LNCaP clone FGC (cell line): ENCODE measurements around the gene CPEB2.

Source experiments
- DNase-seq: peaks from one replicate; pipeline ENCODE4 v3.0.0-alpha.2; 2011; ENCODE audit warnings: low read depth
- H3K4me3 ChIP-seq: 2 replicates; pipeline ENCODE4 v1.5.1; 2011; ENCODE audit warnings: mild to moderate bottlenecking, low read depth, low read length, control low read depth
- TF ChIP-seq, protein P1 (sequence below): IDR thresholded peaks from 2 replicates; pipeline ENCODE4 v1.5.1; 2012; ENCODE audit warnings: mild to moderate bottlenecking; ENCODE audit not compliant: control insufficient read depth, insufficient read depth; ENCODE audit errors: extremely low read depth

Gene CPEB2

DNA sequence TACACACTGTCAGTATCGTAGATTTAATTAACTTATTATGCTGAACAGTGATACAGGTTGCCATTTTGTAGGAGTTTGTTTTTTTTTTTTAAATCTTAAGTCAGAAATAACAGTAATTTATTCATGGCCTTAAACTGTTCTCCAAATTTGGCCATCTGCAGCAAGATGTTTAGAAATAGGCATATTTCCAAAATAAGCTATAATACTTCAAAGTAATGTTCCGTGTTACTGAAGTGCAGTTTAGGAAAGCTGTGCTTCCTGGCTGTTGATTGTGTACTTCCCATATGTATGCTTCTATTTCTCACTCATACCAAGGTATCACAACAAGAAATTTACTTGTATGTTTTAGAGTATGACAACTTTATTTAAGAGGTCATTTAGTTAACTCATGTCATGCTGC, 28.9 kb downstream of the CPEB2 start:
- no peak for DNase-seq
- TF ChIP-seq, protein P1, sequence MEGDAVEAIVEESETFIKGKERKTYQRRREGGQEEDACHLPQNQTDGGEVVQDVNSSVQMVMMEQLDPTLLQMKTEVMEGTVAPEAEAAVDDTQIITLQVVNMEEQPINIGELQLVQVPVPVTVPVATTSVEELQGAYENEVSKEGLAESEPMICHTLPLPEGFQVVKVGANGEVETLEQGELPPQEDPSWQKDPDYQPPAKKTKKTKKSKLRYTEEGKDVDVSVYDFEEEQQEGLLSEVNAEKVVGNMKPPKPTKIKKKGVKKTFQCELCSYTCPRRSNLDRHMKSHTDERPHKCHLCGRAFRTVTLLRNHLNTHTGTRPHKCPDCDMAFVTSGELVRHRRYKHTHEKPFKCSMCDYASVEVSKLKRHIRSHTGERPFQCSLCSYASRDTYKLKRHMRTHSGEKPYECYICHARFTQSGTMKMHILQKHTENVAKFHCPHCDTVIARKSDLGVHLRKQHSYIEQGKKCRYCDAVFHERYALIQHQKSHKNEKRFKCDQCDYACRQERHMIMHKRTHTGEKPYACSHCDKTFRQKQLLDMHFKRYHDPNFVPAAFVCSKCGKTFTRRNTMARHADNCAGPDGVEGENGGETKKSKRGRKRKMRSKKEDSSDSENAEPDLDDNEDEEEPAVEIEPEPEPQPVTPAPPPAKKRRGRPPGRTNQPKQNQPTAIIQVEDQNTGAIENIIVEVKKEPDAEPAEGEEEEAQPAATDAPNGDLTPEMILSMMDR, result no peak
- H3K4me3 ChIP-seq, result no peak overlapping the region

DNA sequence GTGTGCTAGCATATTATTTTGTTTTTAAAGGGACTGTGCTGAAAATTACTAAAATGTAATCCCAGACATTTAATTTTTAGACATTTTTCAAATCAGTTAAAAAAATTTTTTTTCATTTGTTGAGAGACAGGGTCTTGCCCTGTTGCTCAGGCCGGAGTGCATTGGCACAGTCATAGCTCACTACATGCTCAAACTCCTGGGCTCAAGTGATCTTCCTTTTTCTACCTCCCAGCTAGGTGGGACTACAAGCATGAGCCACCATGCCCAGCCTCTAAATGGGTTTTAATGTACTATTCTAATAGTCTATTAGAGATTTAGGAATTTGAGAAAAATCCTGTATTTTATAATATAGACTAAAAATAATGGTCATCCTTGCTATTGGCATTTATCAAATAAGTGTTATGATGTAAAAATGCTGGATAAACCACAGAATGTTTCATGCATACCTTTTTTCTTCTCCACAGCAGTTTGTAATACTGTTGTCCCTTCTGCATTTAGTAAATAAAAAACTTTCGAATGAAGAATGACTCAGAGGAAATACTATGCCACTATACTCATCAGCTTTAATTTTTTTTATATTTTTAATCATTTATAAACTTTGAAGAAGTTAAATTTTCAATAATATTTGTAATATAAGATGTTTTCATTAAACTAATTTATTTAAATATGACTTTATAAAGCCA, 29.9 kb downstream of the CPEB2 start:
- no peak overlapping the region for H3K4me3 ChIP-seq
- DNase-seq, result no peak
- TF ChIP-seq, protein P1, result no peak

DNA sequence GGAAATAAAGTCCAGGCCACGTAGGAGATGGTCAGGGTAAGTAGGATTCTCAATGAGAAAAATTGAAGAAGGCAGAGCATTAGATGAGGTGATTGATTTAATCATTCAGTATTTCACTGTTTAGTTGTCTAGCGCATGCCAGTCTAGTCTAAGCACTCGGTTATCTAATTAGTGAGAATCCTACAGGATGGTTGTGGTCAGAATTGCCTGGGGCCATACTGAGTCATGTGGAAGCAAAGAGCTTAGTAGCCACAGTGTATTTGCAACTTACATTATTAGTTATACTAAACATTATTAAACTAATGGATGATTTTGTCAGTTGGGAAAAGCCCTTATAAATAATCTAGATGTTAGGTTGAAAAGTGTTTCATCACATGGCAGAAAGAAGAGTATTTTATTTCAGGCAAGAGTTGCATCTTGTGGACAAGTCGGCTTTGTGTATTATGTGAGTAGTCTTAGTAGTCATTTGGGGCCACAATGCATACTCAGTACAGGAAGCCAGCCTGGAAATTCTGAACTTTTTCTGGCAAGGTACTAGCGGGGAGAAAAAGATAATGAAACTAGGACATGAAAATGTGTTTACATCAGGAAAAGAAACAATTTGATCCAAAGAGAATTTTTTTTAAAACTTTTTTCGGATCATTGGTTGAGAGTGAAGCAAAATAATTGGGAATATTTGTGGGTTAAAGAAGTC, 31.9 kb downstream of the CPEB2 start:
- DNase-seq, result no peak

DNA sequence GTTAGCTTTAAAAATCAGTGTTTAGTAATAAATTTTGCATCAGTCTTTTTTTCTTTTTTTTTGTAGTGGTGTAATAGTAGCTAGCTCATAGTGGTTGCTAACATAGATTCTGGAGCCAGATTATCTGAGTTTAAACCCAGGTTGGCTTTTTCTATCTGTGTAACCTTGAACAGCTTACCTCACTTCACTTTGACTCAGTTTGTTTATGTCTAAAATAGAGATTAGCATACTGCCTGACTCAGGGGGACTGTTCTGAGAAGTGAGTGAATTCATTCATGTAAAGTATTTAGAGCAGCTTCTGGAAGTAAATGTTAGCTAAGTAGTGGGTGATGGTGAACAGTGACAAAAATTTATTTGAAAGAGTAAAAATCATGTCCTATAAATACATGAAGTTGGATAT, 32.9 kb downstream of the CPEB2 start:
- TF ChIP-seq, protein P1, result no peak
- no peak overlapping the region for H3K4me3 ChIP-seq
- DNase-seq, result no peak

More for the DNA sequence above, 31.9 kb downstream of the CPEB2 start:
- H3K4me3 ChIP-seq, result no peak overlapping the region
- TF ChIP-seq, protein P1, result no peak

DNA sequence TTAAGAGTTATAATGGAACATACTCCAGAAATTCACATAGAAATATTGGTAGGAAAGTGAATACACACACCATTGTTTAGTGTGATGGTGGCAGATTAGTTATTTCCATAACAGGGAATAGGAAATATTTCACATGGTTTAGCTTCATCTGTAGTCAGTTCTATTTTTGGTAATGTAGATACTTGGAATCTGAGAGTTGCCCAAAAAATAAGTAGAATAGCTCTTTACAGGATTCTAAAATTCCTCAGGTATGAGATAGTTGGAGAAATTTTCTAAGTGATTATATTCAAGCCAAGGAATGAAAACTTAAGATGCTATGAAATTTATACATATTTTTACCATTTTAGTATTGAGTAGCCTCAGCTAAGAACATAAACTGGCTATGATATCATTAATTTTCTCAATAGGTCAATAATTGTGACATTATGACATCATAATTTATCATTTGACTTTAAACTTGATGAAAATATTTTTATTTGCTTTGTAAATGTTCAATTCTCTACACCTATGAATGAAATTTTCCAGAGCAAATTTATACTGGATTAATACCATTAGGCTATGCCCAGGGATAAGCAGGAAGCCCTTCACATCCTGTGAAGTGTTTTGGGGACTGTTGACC, 35.8 kb downstream of the CPEB2 start:
- TF ChIP-seq, protein P1, result no peak
- H3K4me3 ChIP-seq, result no peak overlapping the region
- DNase-seq, result no peak

DNA sequence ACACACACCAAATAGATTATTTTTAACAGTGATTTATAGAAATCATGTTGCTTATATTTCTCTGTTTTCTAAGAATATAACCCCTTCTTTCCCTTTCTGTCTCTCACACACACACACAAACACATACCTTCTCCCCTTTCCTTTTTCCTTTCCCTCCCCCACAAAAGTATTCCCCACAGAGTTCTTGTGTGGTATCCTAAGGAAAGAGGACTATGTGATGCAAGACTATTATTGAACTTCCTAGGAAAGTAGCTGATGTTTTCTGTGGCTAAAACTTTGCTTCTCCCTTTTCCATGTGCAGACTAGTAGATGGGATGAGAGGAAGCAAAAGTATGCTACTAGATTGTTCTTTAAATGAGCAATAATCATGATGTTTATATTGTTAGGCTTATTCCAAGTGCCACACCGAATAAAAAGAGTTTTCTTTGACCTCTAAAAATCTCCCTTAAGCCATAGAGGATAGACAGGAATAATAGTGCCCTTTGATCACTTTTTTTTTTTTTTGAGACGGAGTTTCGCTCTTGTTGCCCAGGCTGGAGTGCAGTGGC, 38.7 kb downstream of the CPEB2 start:
- TF ChIP-seq, protein P1, result no peak
- no peak overlapping the region for H3K4me3 ChIP-seq

More for the DNA sequence above, 38.7 kb downstream of the CPEB2 start:
- DNase-seq, result no peak
